Loucy (cell line): ENCODE data around the gene CTPS2.

Experiments used
- H2AFZ ChIP-seq: fragments of 200-600 bp; sonication (generic); 2 replicates; pipeline ENCODE4 v1.6.0; 2016; ENCODE audit warnings: antibody characterized with exemption, mild to moderate bottlenecking, low read length, moderate library complexity
- H3F3A ChIP-seq: fragments of 200-600 bp; 2 replicates; pipeline ENCODE4 v1.6.0; 2016; ENCODE audit warnings: antibody characterized with exemption, low read depth, mild to moderate bottlenecking
- H3K27me3 ChIP-seq: fragments of 200-600 bp; sonication (generic); 2 replicates; pipeline ENCODE4 v1.6.1; 2014; ENCODE audit warnings: low read length, mild to moderate bottlenecking; ENCODE audit not compliant: insufficient read depth, poor library complexity, severe bottlenecking
- H3K36me3 ChIP-seq: fragments of 200-600 bp; sonication (generic); 2 replicates; pipeline ENCODE4 v1.6.1; 2016; ENCODE audit warnings: low read length; ENCODE audit not compliant: insufficient read depth
- H3K4me1 ChIP-seq: fragments of 200-600 bp; sonication (generic); 2 replicates; pipeline ENCODE4 v1.5.1; 2014; ENCODE audit warnings: low read length, mild to moderate bottlenecking; ENCODE audit not compliant: insufficient read depth, poor library complexity, severe bottlenecking
- H3K4me2 ChIP-seq: fragments of 200-600 bp; sonication (generic); 2 replicates; pipeline ENCODE4 v1.6.0; 2014; ENCODE audit warnings: antibody characterized with exemption, low read length, low read depth, mild to moderate bottlenecking; ENCODE audit not compliant: poor library complexity, severe bottlenecking
- H3K4me3 ChIP-seq: fragments of 200-600 bp; sonication (generic); 2 replicates; pipeline ENCODE4 v1.5.1; 2014; ENCODE audit warnings: low read length, mild to moderate bottlenecking, mixed read lengths; ENCODE audit not compliant: poor library complexity, severe bottlenecking
- H3K79me2 ChIP-seq: fragments of 200-600 bp; sonication (generic); 2 replicates; pipeline ENCODE4 v1.6.1; 2014; ENCODE audit warnings: low read length; ENCODE audit not compliant: insufficient read depth
- H3K9ac ChIP-seq: fragments of 200-600 bp; sonication (generic); 2 replicates; pipeline ENCODE4 v1.6.0; 2014; ENCODE audit warnings: mild to moderate bottlenecking, low read depth, low read length, moderate library complexity; ENCODE audit not compliant: poor library complexity, severe bottlenecking
- H3K9me2 ChIP-seq: fragments of 200-600 bp; sonication (generic); replicated peaks from 2 replicates; pipeline ENCODE4 v1.6.1; 2016; ENCODE audit warnings: low read depth, low read length, mixed read lengths
- H3K9me3 ChIP-seq: fragments of 200-600 bp; sonication (generic); 2 replicates; pipeline ENCODE4 v1.6.1; 2014; ENCODE audit warnings: mild to moderate bottlenecking, antibody characterized with exemption, low read length, low read depth; ENCODE audit not compliant: insufficient read depth
- H4K20me1 ChIP-seq: fragments of 200-600 bp; sonication (generic); 2 replicates; pipeline ENCODE4 v1.6.0; 2014; ENCODE audit warnings: antibody characterized with exemption, low read length, mild to moderate bottlenecking; ENCODE audit not compliant: insufficient read depth, poor library complexity, severe bottlenecking
- CTCF ChIP-seq: fragments of 200-600 bp; sonication (generic); conservative IDR thresholded peaks from 2 replicates; pipeline ENCODE4 v1.5.1; 2014; ENCODE audit warnings: mild to moderate bottlenecking, antibody characterized with exemption, low read length
- EZH2phosphoT487 ChIP-seq: fragments of 200-600 bp; IDR thresholded peaks from 2 replicates; pipeline ENCODE4 v1.6.1; 2018; ENCODE audit warnings: antibody characterized with exemption, mild to moderate bottlenecking, moderate library complexity, borderline replicate concordance

The CTPS2 gene

DNA sequence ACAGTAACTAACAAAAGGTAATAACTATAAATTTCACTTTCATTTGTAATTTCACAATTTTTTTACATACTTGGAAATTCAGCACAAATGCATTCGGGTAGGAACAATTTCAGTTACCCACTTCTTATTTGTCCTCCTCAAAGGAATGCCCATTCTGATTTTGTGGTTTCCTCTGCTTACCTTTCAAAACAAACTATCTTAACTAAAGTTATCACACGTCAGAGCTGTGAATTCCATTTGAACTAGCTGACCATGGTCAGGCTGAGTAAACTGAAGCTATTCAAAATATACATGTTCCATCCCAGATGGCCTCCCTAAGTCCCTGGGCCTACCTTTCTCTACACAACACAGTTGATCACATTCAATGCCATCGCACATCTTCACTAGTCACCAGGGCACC, 4.5 kb downstream of the CTPS2 start:
- Histone ChIP-seq H3K9me3 (no peaks in the 10 kb centered on the region), H3K9me2 (no peaks in the 10 kb centered on the region), H3K4me1 (peaks cover 7% of the 10 kb centered on the region), H4K20me1 (no peaks in the 10 kb centered on the region), H3K79me2 (peaks cover 21% of the 10 kb centered on the region; the same call in 1 of the 2 replicates), H3K36me3 (no peaks in the 10 kb centered on the region), H3F3A (no peaks in the 10 kb centered on the region), H3K27me3 (no peaks in the 10 kb centered on the region), H2AFZ (no peak overlapping the region), H3K4me3 (no peak overlapping the region), H3K9ac (no peak overlapping the region), H3K4me2 (no peak overlapping the region)
- TF ChIP-seq CTCF, result no peak
- TF ChIP-seq EZH2phosphoT487, result no peak

DNA sequence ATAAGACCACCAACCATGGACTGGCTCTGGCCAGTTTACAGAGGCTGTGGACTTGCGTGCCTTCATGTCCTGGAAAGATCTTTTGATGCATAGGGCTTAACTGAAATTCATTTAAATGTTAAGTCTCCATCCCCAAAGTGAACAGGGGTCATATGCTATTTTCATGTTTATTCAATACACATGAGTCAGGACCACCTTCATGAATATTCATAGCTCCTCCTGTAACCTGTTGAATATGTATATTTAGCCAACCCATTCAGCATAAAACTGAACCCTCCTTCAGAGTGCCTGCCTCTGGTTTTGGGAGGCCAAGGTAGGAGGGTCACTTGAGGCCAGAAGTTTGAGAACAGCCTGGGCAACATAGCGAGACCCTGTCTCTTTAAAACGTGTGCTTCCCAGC, 7.1 kb downstream of the CTPS2 start:
- no peak overlapping the region for H3K9ac ChIP-seq
- H3K4me3 ChIP-seq, result no peak overlapping the region
- no peaks in the 10 kb centered on the region for H3K9me2 ChIP-seq
- no peak overlapping the region for H2AFZ ChIP-seq
- TF ChIP-seq CTCF (no peak), EZH2phosphoT487 (no peak)
- no peaks in the 10 kb centered on the region for H4K20me1 ChIP-seq
- H3K36me3 ChIP-seq, result no peaks in the 10 kb centered on the region
- H3K79me2 ChIP-seq, result no peaks in the 10 kb centered on the region
- no peaks in the 10 kb centered on the region for H3K27me3 ChIP-seq
- H3F3A ChIP-seq, result no peaks in the 10 kb centered on the region
- no peak overlapping the region for H3K4me2 ChIP-seq
- no peaks in the 10 kb centered on the region for H3K4me1 ChIP-seq
- H3K9me3 ChIP-seq, result no peaks in the 10 kb centered on the region

DNA sequence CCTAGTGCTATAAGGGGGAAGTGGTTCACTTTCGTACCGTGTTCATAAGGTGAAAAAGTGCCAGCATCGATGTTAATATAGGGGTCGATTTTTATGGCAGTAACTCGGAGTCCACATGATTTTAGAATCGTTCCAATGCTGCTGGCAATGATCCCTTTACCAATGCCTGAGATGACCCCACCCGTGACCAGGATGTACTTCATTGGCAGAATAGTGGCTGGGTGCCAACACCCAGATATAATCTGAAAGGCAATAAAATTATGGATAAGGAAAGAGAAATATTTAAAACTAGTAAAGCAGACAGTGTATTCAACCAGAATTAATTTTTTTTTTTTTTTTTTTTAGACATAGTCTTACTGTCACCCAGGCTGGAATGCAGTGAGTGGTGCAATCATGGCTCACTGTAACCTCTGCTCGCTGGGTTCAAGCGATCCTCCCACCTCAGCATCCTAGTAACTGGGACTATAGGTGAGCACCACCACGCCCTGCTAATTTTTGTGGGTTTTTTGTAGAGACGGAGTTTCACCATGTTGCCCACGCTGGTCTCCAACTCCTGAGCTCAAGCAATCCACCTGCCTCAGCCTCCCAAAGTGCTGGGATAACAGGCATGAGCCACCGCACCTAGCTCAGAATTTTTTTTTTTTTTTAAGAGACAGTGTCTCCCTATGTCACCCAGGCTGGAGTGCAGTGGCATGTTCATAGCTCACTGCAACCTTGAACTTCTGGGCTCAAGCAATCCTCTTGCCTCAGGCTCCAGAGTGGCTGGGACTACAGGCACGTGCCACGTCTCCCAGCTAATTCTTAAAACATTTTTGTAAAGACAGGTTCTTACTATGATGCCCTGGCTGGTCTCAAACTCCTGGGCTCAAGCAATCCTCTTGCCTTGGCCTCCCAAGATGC, 9.5 kb downstream of the CTPS2 start:
- Histone ChIP-seq H3K9ac (no peak overlapping the region), H3K4me3 (no peak overlapping the region), H3K4me1 (no peaks in the 10 kb centered on the region), H3K4me2 (no peak overlapping the region), H3K79me2 (no peaks in the 10 kb centered on the region), H3K9me3 (no peaks in the 10 kb centered on the region), H3F3A (no peaks in the 10 kb centered on the region), H4K20me1 (no peaks in the 10 kb centered on the region), H3K27me3 (no peaks in the 10 kb centered on the region), H3K9me2 (no peaks in the 10 kb centered on the region), H3K36me3 (no peaks in the 10 kb centered on the region), H2AFZ (no peak overlapping the region)
- no peak for TF ChIP-seq CTCF
- no peak for TF ChIP-seq EZH2phosphoT487
